Upper lobe of left lung (tissue), 6 donors: ENCODE data around the gene IDH1. TPM values are rescaled to one million over a fixed set of nuclear protein-coding genes. Genes with fewer than 3 reads are reported as not detected.
A peak's percentile ranks its signal among the peaks of the same experiment; 100 is the strongest.

ENCODE experiments used
- ATAC-seq, 2 donors: fragments of 200-7000 bp; cut with Tn5 transposase; one replicate each; pipeline ENCODE4 v1.9.1; 2022; ENCODE audit warnings: mild to moderate bottlenecking in 2 of 2, moderate library complexity in 2 of 2; ENCODE audit not compliant: low FRiP score in 2 of 2
- DNase-seq, 2 donors: peaks; one replicate each; pipeline ENCODE4 v3.0.0-alpha.2; 2019 to 2020
- H3K27ac ChIP-seq, 4 donors: fragments of 200-600 bp; sonication (generic); one replicate each; pipeline ENCODE4 v1.5.1; 2016 to 2019
- H3K27me3 ChIP-seq, 4 donors: fragments of 200-600 bp; sonication (generic); one replicate each; pipeline ENCODE4 v1.5.1; 2017 to 2019
- H3K36me3 ChIP-seq, 4 donors: fragments of 200-600 bp; sonication (generic); one replicate each; pipeline ENCODE4 v1.5.1; 2016 to 2019
- H3K4me1 ChIP-seq, 4 donors: fragments of 200-600 bp; sonication (generic); one replicate each; pipeline ENCODE4 v1.5.1; 2018 to 2019
- H3K4me3 ChIP-seq, 4 donors: fragments of 200-600 bp; sonication (generic); one replicate each; pipeline ENCODE4 v1.5.1; 2017 to 2019; ENCODE audit warnings: mild to moderate bottlenecking in 2 of 4, moderate library complexity in 1 of 4
- H3K9me3 ChIP-seq, 4 donors: fragments of 200-600 bp; sonication (generic); one replicate each; pipeline ENCODE4 v1.5.1; 2018 to 2019
- EP300 ChIP-seq, 4 donors: sonication (generic); formaldehyde crosslinking; IDR thresholded peaks; one replicate each; pipeline ENCODE4 v1.5.1; 2017; ENCODE audit warnings: antibody characterized with exemption in 4 of 4, control low read depth in 2 of 4
- POLR2A ChIP-seq, 4 donors: fragments of 450-650 bp; IDR thresholded peaks; one replicate each; pipeline ENCODE4 v1.5.1; 2016 to 2017; ENCODE audit warnings: antibody characterized with exemption in 4 of 4, mild to moderate bottlenecking in 2 of 4
- POLR2AphosphoS5 ChIP-seq, 2 donors: sonication (generic); formaldehyde crosslinking; IDR thresholded peaks; one replicate each; pipeline ENCODE4 v1.5.1; 2017; ENCODE audit warnings: antibody characterized with exemption in 2 of 2
- WGBS, 2 donors: methylation state at CpG; one replicate each; pipeline ENCODE4 v1.1.5; 2017 to 2018; 5-methylcytosine and 5-hydroxymethylcytosine counted together
- total RNA-seq, 6 donors: library from RNA; depleted of rRNA in 4 of 6; stranded (reverse); fragments of >200 nt in 4 of 6; gene quantifications; one replicate each; pipeline versions ENCODE4 v1.1.0 to v1.2.1, GENCODE V29; 2016 to 2021
- TF ChIP-seq, protein P1 (sequence below), 6 experiments: fragments of 450-650 bp in 4 of 6; fragments of 200-600 bp in 2 of 6; sonication (generic) in 2 of 6; IDR thresholded peaks; one replicate each; pipeline ENCODE4 v1.5.1; 2016 to 2019; ENCODE audit warnings: antibody characterized with exemption in 6 of 6
- donor health status: DM: no; HTN: no; CAD: no; lungs with moderate emphysema.
- donor health status: DM: no; HTN: yes; CAD: no; lungs with severe emphysema.

The IDH1 gene
- total RNA-seq, 6 donors from 2014 or later: 44.5 to 148 (median 89.6) TPM

DNA sequence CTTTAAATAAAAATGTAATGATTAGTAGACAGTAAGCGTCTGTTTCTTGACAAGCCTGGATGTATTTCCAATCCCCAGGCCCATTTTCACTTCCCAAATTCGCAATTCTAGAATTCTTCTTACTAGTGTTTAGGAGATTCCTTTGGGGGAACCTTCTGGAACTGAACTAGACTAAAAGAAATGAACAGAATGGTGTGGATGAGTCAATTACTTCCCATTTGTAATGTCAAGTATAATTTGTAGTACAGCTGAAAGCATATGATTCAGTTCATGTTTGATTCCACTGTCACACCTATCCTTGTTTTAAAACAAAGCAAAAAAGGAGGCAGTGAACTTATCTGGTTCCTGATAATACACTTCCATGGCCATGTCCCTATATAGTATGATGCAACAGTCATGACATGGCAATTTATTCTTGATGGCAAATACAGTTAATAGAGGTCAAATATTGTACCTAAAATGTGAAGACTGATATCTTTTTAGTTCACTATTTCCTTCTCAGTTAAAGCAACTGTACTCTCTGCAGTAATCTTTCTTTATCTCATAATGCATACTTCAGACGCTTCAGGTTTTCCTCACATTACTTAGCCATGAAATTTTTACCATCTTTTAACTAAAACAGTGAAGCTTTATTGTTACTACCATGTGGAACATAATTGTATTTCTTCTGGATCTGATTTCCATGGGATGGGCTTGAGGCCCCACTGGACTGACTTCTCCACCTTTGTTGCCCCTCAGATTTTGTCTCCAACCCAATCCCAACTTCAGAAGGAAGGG, 2.0 kb downstream of the IDH1 start:
- no peaks in the 10 kb centered on the region for H3K27me3 ChIP-seq
- WGBS, 2 donors: 64 to 70% methylated on average over 3 of the region's 3 CpGs
- TF ChIP-seq, protein P1, sequence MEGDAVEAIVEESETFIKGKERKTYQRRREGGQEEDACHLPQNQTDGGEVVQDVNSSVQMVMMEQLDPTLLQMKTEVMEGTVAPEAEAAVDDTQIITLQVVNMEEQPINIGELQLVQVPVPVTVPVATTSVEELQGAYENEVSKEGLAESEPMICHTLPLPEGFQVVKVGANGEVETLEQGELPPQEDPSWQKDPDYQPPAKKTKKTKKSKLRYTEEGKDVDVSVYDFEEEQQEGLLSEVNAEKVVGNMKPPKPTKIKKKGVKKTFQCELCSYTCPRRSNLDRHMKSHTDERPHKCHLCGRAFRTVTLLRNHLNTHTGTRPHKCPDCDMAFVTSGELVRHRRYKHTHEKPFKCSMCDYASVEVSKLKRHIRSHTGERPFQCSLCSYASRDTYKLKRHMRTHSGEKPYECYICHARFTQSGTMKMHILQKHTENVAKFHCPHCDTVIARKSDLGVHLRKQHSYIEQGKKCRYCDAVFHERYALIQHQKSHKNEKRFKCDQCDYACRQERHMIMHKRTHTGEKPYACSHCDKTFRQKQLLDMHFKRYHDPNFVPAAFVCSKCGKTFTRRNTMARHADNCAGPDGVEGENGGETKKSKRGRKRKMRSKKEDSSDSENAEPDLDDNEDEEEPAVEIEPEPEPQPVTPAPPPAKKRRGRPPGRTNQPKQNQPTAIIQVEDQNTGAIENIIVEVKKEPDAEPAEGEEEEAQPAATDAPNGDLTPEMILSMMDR (IDR thresholded peaks at IDR 0.05): no peak
- TF ChIP-seq POLR2A (IDR thresholded peaks at IDR 0.05) (no peak), EP300 (IDR thresholded peaks at IDR 0.05) (no peak), POLR2AphosphoS5 (IDR thresholded peaks at IDR 0.05) (no peak)
- H3K9me3 ChIP-seq: no peaks in the 10 kb centered on the region
- peaks cover 0 to 35% (median 16%) of the 10 kb centered on the region in 4 donors for H3K36me3 ChIP-seq
- DNase-seq (no peak), ATAC-seq (no peak)
- peak overlapping the region; percentile 78 to 90 (median 84) for H3K27ac ChIP-seq
- peak overlapping the region in 3 of 4 donors; percentile 96 to 97 (median 96) for H3K4me3 ChIP-seq
- H3K4me1 ChIP-seq: peaks cover 31 to 47% (median 40%) of the 10 kb centered on the region in 4 donors

- TF ChIP-seq POLR2A (IDR thresholded peaks at IDR 0.05): no peak
- Histone ChIP-seq H3K4me1 (peaks cover 31 to 47% (median 42%) of the 10 kb centered on the region in 4 donors), H3K4me3 (no peak overlapping the region), H3K36me3 (peaks cover 0 to 53% (median 25%) of the 10 kb centered on the region in 4 donors), H3K27ac (peak overlapping the region in 1 of 4 donors; percentile 54), H3K9me3 (no peaks in the 10 kb centered on the region), H3K27me3 (no peaks in the 10 kb centered on the region)
- no peak for ATAC-seq
- no peak for DNase-seq
- 91 to 98% methylated on average over 4 of the region's 4 CpGs for WGBS, 2 donors
These were observed 3.8 kb downstream of the IDH1 start for GRCh38 chr2:208251098-208251497.

DNA sequence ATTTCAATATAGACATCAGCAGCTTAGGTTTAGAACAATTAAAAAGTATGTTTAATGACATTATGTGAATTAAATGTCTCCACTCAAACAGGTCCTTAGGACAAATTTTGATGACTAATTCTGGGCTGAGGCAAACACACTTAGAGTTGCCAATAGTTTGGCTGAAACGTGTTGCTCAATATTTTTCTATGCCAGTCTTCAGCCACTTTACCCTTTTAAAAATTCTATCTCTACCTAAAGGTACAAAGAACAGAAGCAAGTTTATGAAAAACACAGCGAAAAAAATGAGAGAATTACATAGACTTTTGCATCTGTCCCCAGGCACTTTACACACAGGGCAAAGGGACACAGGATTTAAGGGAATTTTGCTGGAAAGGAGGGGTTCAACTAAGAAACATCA, 4.5 kb downstream of the IDH1 start:
- ATAC-seq: no peak
- H3K9me3 ChIP-seq: no peaks in the 10 kb centered on the region
- H3K4me1 ChIP-seq: peaks cover 26 to 42% (median 37%) of the 10 kb centered on the region in 4 donors
- H3K36me3 ChIP-seq: peaks cover 0 to 60% (median 27%) of the 10 kb centered on the region in 4 donors
- H3K27ac ChIP-seq: peak overlapping the region in 1 of 4 donors; percentile 54
- TF ChIP-seq POLR2A (IDR thresholded peaks at IDR 0.05): no peak
- TF ChIP-seq POLR2AphosphoS5 (IDR thresholded peaks at IDR 0.05): no peak
- no peak for TF ChIP-seq EP300 (IDR thresholded peaks at IDR 0.05)
- TF ChIP-seq, protein P1 (IDR thresholded peaks at IDR 0.05): no peak
- no peaks in the 10 kb centered on the region for H3K27me3 ChIP-seq
- no peak overlapping the region for H3K4me3 ChIP-seq
- no peak for DNase-seq
- 45 to 54% methylated on average over 2 of the region's 2 CpGs for WGBS, 2 donors

DNA sequence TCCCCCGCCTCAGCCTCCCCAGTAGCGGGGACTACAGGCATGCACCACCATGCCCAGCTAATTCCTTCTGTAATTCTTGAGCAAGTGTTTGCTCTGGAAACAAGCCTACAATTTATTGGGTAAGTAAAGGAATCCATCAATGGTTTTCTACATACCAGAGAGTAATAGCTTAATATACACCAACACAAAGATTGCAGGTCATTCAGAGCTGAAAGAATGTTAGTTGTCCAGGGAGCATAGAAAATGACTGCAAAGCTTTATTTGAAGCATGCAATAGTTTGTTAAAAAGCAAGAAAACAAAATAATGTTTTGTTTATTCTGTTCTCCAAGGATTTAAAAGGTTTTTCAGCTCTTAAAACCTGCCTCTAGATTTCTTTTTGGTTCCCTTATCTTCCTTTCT, 5.6 kb downstream of the IDH1 start:
- ATAC-seq: no peak
- H3K27me3 ChIP-seq: no peaks in the 10 kb centered on the region
- peaks cover 8 to 71% (median 36%) of the 10 kb centered on the region in 4 donors for H3K36me3 ChIP-seq
- H3K27ac ChIP-seq: no peak overlapping the region
- no peak for DNase-seq
- H3K9me3 ChIP-seq: no peaks in the 10 kb centered on the region
- no peak overlapping the region for H3K4me3 ChIP-seq
- TF ChIP-seq EP300 (IDR thresholded peaks at IDR 0.05) (no peak), POLR2AphosphoS5 (IDR thresholded peaks at IDR 0.05) (no peak)
- WGBS, 2 donors: 90 to 95% methylated on average over 2 of the region's 2 CpGs
- H3K4me1 ChIP-seq: peaks cover 26 to 41% (median 36%) of the 10 kb centered on the region in 4 donors

DNA sequence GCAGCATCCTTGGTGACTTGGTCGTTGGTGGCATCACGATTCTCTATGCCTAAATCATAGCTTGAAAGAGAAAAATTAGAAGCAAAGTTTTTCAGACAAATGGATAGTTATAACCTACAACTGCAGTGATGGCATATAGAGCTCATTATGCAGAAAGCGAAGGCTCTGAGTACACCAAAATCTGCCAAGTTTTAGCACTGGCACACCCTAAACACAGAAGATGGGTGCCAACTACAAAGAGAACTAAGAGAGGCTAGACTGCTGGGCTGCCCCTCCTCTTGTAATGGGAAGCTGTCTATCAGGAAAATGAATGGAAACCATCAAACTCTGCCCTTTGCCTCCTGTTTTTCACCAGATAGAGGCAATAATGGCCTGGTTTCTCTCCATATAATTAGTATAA, 6.3 kb downstream of the IDH1 start:
- H3K9me3 ChIP-seq: no peaks in the 10 kb centered on the region
- TF ChIP-seq POLR2A (IDR thresholded peaks at IDR 0.05) (no peak), EP300 (IDR thresholded peaks at IDR 0.05) (no peak), POLR2AphosphoS5 (IDR thresholded peaks at IDR 0.05) (no peak)
- TF ChIP-seq, protein P1 (IDR thresholded peaks at IDR 0.05): no peak
- no peak for ATAC-seq
- 93% methylated on average over 3 of the region's 3 CpGs for WGBS, 2 donors
- H3K27me3 ChIP-seq: no peaks in the 10 kb centered on the region
- DNase-seq: no peak
- H3K4me1 ChIP-seq: peaks cover 24 to 37% (median 31%) of the 10 kb centered on the region in 4 donors
- H3K27ac ChIP-seq: no peak overlapping the region
- peaks cover 11 to 78% (median 41%) of the 10 kb centered on the region in 4 donors for H3K36me3 ChIP-seq
- no peak overlapping the region for H3K4me3 ChIP-seq
